K562 (cell line): Measurements from ENCODE around the gene PFAS. TPM values are rescaled to one million over a fixed set of nuclear protein-coding genes. Genes with fewer than 3 reads are reported as not detected.

Experiments
- ATAC-seq: fragments of 200-7000 bp; cut with Tn5 transposase; 3 replicates; pipeline ENCODE4 v1.9.1; 2020; ENCODE audit warnings: moderate library complexity
- BruUV-seq: library from RNA; stranded (reverse); fragments of 400-500 nt; replicated peaks from 2 replicates; lab custom pipeline; 2021; lab: Mats Ljungman, UMichigan
- CTCF ChIA-PET: fragments of 300-600 bp; formaldehyde crosslinking; extraction: SDS; loops from one replicate; lab custom pipeline; 2021; ENCODE audit warnings: low intra/inter-chr PET ratio; lab: Yijun Ruan, JAX
- POLR2A ChIA-PET: fragments of 300-600, 350-650 bp; sonication (Branson Sonifier 250); formaldehyde crosslinking; extraction: SDS; loops from one replicate; lab custom pipeline; 2021; ENCODE audit warnings: antibody characterized with exemption, inconsistent platforms; lab: Yijun Ruan, JAX
- DNase-seq, 4 experiments: peaks; one replicate each; pipeline versions ENCODE4 v3.0.0 to v3.0.0-alpha.2; 2011 to 2018; ENCODE audit warnings: low spot score in 3 of 4, mixed read lengths in 3 of 4; ENCODE audit errors: extremely low read depth in 1 of 4
- FAIRE-seq: peaks from 2 replicates; lab custom pipeline; 2011; peaks lifted over from hg19 to GRCh38; lab: Jason Lieb, UNC
- H2AFZ ChIP-seq: 2 replicates; pipeline ENCODE4 v1.6.0; 2011; ENCODE audit warnings: low read depth, low read length, control low read depth, inconsistent platforms
- H3K27ac ChIP-seq: fragments of 200-600 bp; 3 replicates; pipeline ENCODE4 v1.8.0; 2011; ENCODE audit warnings: low read depth, mild to moderate bottlenecking, control low read depth, inconsistent platforms, low read length, moderate library complexity, mixed read lengths; ENCODE audit errors: extremely low read depth
- H3K27me3 ChIP-seq, 2 experiments: fragments of 300-600 bp in 1 of 2; 2 replicates in 1 of 2; 3 replicates in 1 of 2; pipeline versions ENCODE4 v1.6.0 to v1.8.0; 2011; ENCODE audit warnings: inconsistent platforms in 2 of 2, low read length in 2 of 2, mild to moderate bottlenecking in 1 of 2, mixed read lengths in 1 of 2, moderate library complexity in 1 of 2; ENCODE audit not compliant: control insufficient read depth in 2 of 2, insufficient read depth in 2 of 2
- H3K36me3 ChIP-seq: fragments of 300-600 bp; 3 replicates; pipeline ENCODE4 v1.8.0; 2011; ENCODE audit warnings: mild to moderate bottlenecking, low read length, inconsistent platforms; ENCODE audit not compliant: control insufficient read depth, insufficient read depth
- H3K4me1 ChIP-seq, 2 experiments: fragments of 200-600 bp in 1 of 2; replicated peaks in 1 of 2; 2 replicates in 1 of 2; 3 replicates in 1 of 2; pipeline versions ENCODE4 v1.5.1 to v1.8.0; 2011; ENCODE audit warnings: inconsistent platforms in 2 of 2, low read length in 2 of 2, mild to moderate bottlenecking in 1 of 2, mixed read lengths in 1 of 2, moderate library complexity in 1 of 2; ENCODE audit not compliant: control insufficient read depth in 2 of 2, insufficient read depth in 2 of 2
- H3K4me2 ChIP-seq: 2 replicates; pipeline ENCODE4 v1.6.1; 2011; ENCODE audit warnings: low read length, control low read depth, inconsistent platforms, mixed read lengths; ENCODE audit not compliant: insufficient read depth
- H3K4me3 ChIP-seq: fragments of 200-600 bp; sonication (generic), shearing (Covaris generic); 2 replicates; pipeline ENCODE4 v1.5.1; 2016; ENCODE audit warnings: control low read depth, inconsistent platforms
- H3K79me2 ChIP-seq: fragments of 200-600 bp; 3 replicates; pipeline ENCODE4 v1.8.0; 2011; ENCODE audit warnings: low read length, inconsistent platforms; ENCODE audit not compliant: control insufficient read depth, insufficient read depth
- H3K9ac ChIP-seq, 2 experiments: 2 replicates each; pipeline versions ENCODE4 v1.6.0 to v1.6.1; 2011; ENCODE audit warnings: low read depth in 2 of 2, low read length in 2 of 2, control low read depth in 1 of 2, inconsistent platforms in 1 of 2, mild to moderate bottlenecking in 1 of 2, mixed read lengths in 1 of 2; ENCODE audit not compliant: insufficient read depth in 1 of 2
- H3K9me1 ChIP-seq: one replicate; pipeline ENCODE4 v1.6.0; 2011; ENCODE audit warnings: inconsistent platforms, mild to moderate bottlenecking, low read length, moderate library complexity; ENCODE audit not compliant: control insufficient read depth, insufficient read depth
- H3K9me3 ChIP-seq: replicated peaks from 2 replicates; pipeline ENCODE4 v1.5.1; 2011; ENCODE audit warnings: low read depth, low read length, inconsistent platforms; ENCODE audit not compliant: control insufficient read depth, insufficient read depth
- H4K20me1 ChIP-seq: replicated peaks from 2 replicates; pipeline ENCODE4 v1.6.1; 2011; ENCODE audit warnings: low read length, inconsistent platforms, mixed read lengths; ENCODE audit not compliant: control insufficient read depth, insufficient read depth
- GMEB1 ChIP-seq: fragments of 250-450 bp; sonication (Bioruptor Pico); IDR thresholded peaks from 2 replicates; pipeline ENCODE4 v1.4.0; 2020; ENCODE audit warnings: mild to moderate bottlenecking
- HNRNPLL ChIP-seq: fragments of 200-400 bp; formaldehyde crosslinking; IDR thresholded peaks from 2 replicates; pipeline ENCODE4 v1.6.1; 2017; ENCODE audit warnings: low read length, low read depth, mild to moderate bottlenecking; ENCODE audit not compliant: poor library complexity, severe bottlenecking
- IRF1 ChIP-seq: sonication (generic); formaldehyde crosslinking; IDR thresholded peaks from 2 replicates; pipeline ENCODE4 v1.8.0; 2022; ENCODE audit warnings: missing genetic modification reagents, mild to moderate bottlenecking, borderline replicate concordance
- KAT7 ChIP-seq: sonication (generic); formaldehyde crosslinking; IDR thresholded peaks from 2 replicates; pipeline ENCODE4 v1.8.0; 2022; ENCODE audit warnings: missing genetic modification reagents, mild to moderate bottlenecking, borderline replicate concordance
- NELFE ChIP-seq: IDR thresholded peaks from 2 replicates; pipeline ENCODE4 v1.6.1; 2011; ENCODE audit warnings: mild to moderate bottlenecking; ENCODE audit not compliant: insufficient read depth, insufficient read length
- NR2C1 ChIP-seq, 2 experiments: fragments of 450-650 bp; IDR thresholded peaks; 2 replicates each; pipeline ENCODE4 v1.6.1; 2017; ENCODE audit warnings: mild to moderate bottlenecking in 2 of 2, antibody characterized with exemption in 1 of 2, inconsistent platforms in 1 of 2, missing compliant biosample characterization in 1 of 2, missing genetic modification characterization in 1 of 2
- ZNF277 ChIP-seq: fragments of 250-450 bp; sonication (Bioruptor Pico); IDR thresholded peaks from 2 replicates; pipeline ENCODE4 v1.8.0; 2022; ENCODE audit warnings: inconsistent platforms, mild to moderate bottlenecking, moderate library complexity, borderline replicate concordance
- WGBS: fragments of 100-300 bp; shearing (Covaris generic); methylation state at CpG from one replicate; pipeline ENCODE4 v1.1.6; 2016; ENCODE audit warnings: low coverage, mixed read lengths; ENCODE audit not compliant: insufficient coverage; ENCODE audit errors: missing lambda C conversion rate; 5-methylcytosine and 5-hydroxymethylcytosine counted together
- in situ Hi-C: fragments of 300-500 bp; cut with MboI; formaldehyde crosslinking; loops from 4 replicates; pipeline ENCODE4 v1.15.0; 2018; ENCODE audit warnings: inconsistent platforms, mixed read lengths
- intact Hi-C: fragments of 100-400 bp; cut with micrococcal nuclease; formaldehyde crosslinking; loops from 2 replicates; pipeline ENCODE4 v1.14.2; 2022
- polyA plus RNA-seq, 8 experiments: library from polyadenylated mRNA; depleted of rRNA in 4 of 8; stranded (reverse) in 5 of 8; unstranded in 3 of 8; fragments of >200 nt; fragmentation: Nextera tagmentation in 2 of 8; fragmentation: Illumina TruSeq in 1 of 8; extraction: Ambion mirVana in 2 of 8; extraction: Trizol in 1 of 8; gene quantifications; 2 replicates each; pipeline versions ENCODE4 v1.2.1 to v1.2.3, GENCODE V29; 2011 to 2014; ENCODE audit warnings: inconsistent platforms in 1 of 8, missing spikeins in 1 of 8
- total RNA-seq, 7 experiments: library from RNA; depleted of rRNA in 6 of 7; stranded (reverse); fragments of >200 nt in 6 of 7; fragmentation: Illumina TruSeq in 2 of 7; extraction: Trizol in 2 of 7; gene quantifications; 2 replicates each; pipeline versions ENCODE4 v1.2.1 to v1.2.3, GENCODE V29; 2011 to 2021; ENCODE audit warnings: low replicate concordance in 1 of 7

The PFAS gene
- total and polyA plus RNA-seq, 9 of the 15 experiments (the other 6 are each of a cell fraction or from before 2014, with no cell fraction given) = 11.6 to 131 (median 43.9) TPM

GRCh38 chr17:8285270-8286181 lies 36.4 kb downstream of the PFAS start:
- Histone ChIP-seq H3K9ac (peak overlapping the region in 1 of 2 experiments; percentile 22; a peak in 1 of 4 replicates), H3K27ac (no peak overlapping the region), H4K20me1 (no peaks in the 10 kb centered on the region), H3K36me3 (0 out of 3 replicates have a peak, but pooled peaks cover 2% of the 10 kb centered on the region), H3K9me3 (no peaks in the 10 kb centered on the region), H3K4me1 (peaks cover 3 to 28% of the 10 kb centered on the region in 2 experiments; a peak in 3 of 5 replicates), H2AFZ (no peak overlapping the region), H3K4me2 (no peak overlapping the region), H3K27me3 (no peaks in the 10 kb centered on the region), H3K9me1 (no peaks in the 10 kb centered on the region), H3K4me3 (no peak overlapping the region), H3K79me2 (no peaks in the 10 kb centered on the region)
- DNase-seq = no peak
- ChIA-PET CTCF (no interaction called here), POLR2A (interaction anchor here (0.6 to 1.5 kb wide), 3 partner anchors 10 to 61 kb away, joined by 3 read pairs; partner anchors contain the start of gene SLC25A35)
- in situ Hi-C loops (no loop called here), intact Hi-C loops (no loop called here)
- FAIRE-seq = no peak
- ATAC-seq = no peak
- no TSS peak for BruUV-seq
- 35% methylated on average over 8 of the region's 10 CpGs for WGBS
- TF ChIP-seq IRF1 (CRISPR knock-in tag) (no peak), HNRNPLL (no peak), NELFE (no peak), NR2C1 (IDR thresholded peaks at IDR 0.05) (no peak), NR2C1 (tag; IDR thresholded peaks at IDR 0.05) (no peak), ZNF277 (CRISPR knock-in tag) (no peak), KAT7 (no peak), GMEB1 (CRISPR knock-in tag) (no peak)
